Keratinocyte (primary cell): ENCODE measurements around the gene STIM1. TPM values are rescaled to one million over a fixed set of nuclear protein-coding genes. Genes with fewer than 3 reads are reported as not detected.
A peak's percentile ranks its signal among the peaks of the same experiment; 100 is the strongest.

Experiments used
- DNase-seq: peaks from one replicate; pipeline ENCODE4 v3.0.0-alpha.2; 2011; ENCODE audit warnings: low read depth, missing footprints, low spot score
- FAIRE-seq: peaks from 2 replicates; lab custom pipeline; 2011; peaks lifted over from hg19 to GRCh38; lab: Jason Lieb, UNC
- H2AFZ ChIP-seq: 2 replicates; pipeline ENCODE4 v1.6.0; 2012; ENCODE audit warnings: low read length, control low read depth, inconsistent platforms; ENCODE audit not compliant: control insufficient read depth
- H3K27ac ChIP-seq: 2 replicates; pipeline ENCODE4 v1.5.1; 2011; ENCODE audit warnings: low read length; ENCODE audit not compliant: control insufficient read depth, insufficient read depth
- H3K27me3 ChIP-seq: 3 replicates; pipeline ENCODE4 v1.6.0; 2011; ENCODE audit warnings: low read length; ENCODE audit not compliant: control insufficient read depth, insufficient read depth; ENCODE audit errors: extremely low read depth
- H3K36me3 ChIP-seq, 2 experiments: 2 replicates in 1 of 2; 3 replicates in 1 of 2; pipeline ENCODE4 v1.5.1; 2011; ENCODE audit warnings: low read length in 2 of 2, mild to moderate bottlenecking in 1 of 2; ENCODE audit not compliant: control insufficient read depth in 2 of 2, insufficient read depth in 2 of 2; ENCODE audit errors: extremely low read depth in 1 of 2
- H3K4me1 ChIP-seq: 3 replicates; pipeline ENCODE4 v1.5.1; 2011; ENCODE audit warnings: low read length; ENCODE audit not compliant: control insufficient read depth, insufficient read depth; ENCODE audit errors: extremely low read depth
- H3K4me2 ChIP-seq: 3 replicates; pipeline ENCODE4 v1.6.0; 2011; ENCODE audit warnings: low read depth, low read length; ENCODE audit not compliant: control insufficient read depth, insufficient read depth; ENCODE audit errors: extremely low read depth
- H3K4me3 ChIP-seq, 3 experiments: fragments of 200-600 bp in 1 of 3; sonication (generic) in 1 of 3; 2 replicates in 2 of 3; 3 replicates in 1 of 3; pipeline ENCODE4 v1.5.1; 2011 to 2016; ENCODE audit warnings: low read length in 3 of 3, mild to moderate bottlenecking in 3 of 3, control low read depth in 2 of 3, inconsistent platforms in 1 of 3, low read depth in 1 of 3, mixed read lengths in 1 of 3, mixed run types in 1 of 3, moderate library complexity in 1 of 3; ENCODE audit not compliant: control insufficient read depth in 2 of 3, insufficient read depth in 2 of 3; ENCODE audit errors: extremely low read depth in 1 of 3
- H3K79me2 ChIP-seq: 2 replicates; pipeline ENCODE4 v1.6.0; 2012; ENCODE audit warnings: low read length; ENCODE audit not compliant: control insufficient read depth, insufficient read depth
- H3K9ac ChIP-seq: 3 replicates; pipeline ENCODE4 v1.6.0; 2011; ENCODE audit warnings: low read length; ENCODE audit not compliant: control insufficient read depth, insufficient read depth; ENCODE audit errors: extremely low read depth
- H3K9me1 ChIP-seq: 3 replicates; pipeline ENCODE4 v1.6.0; 2011; ENCODE audit warnings: low read length; ENCODE audit not compliant: control insufficient read depth, insufficient read depth; ENCODE audit errors: extremely low read depth
- H3K9me3 ChIP-seq: 2 replicates; pipeline ENCODE4 v1.5.1; 2012; ENCODE audit warnings: low read depth, low read length; ENCODE audit not compliant: control insufficient read depth
- H4K20me1 ChIP-seq: 3 replicates; pipeline ENCODE4 v1.6.0; 2011; ENCODE audit warnings: low read length; ENCODE audit not compliant: control insufficient read depth, insufficient read depth; ENCODE audit errors: extremely low read depth
- CTCF ChIP-seq, 3 experiments: IDR thresholded peaks in 1 of 3; conservative IDR thresholded peaks in 1 of 3; optimal IDR thresholded peaks in 1 of 3; 2 replicates in 2 of 3; 3 replicates in 1 of 3; pipeline versions ENCODE3 to v1.5.1; 2011; ENCODE audit warnings: low read length in 3 of 3, mild to moderate bottlenecking in 3 of 3, moderate library complexity in 2 of 3, control low read depth in 1 of 3, inconsistent platforms in 1 of 3; ENCODE audit not compliant: insufficient read depth in 2 of 3; ENCODE audit errors: extremely low read depth in 1 of 3
- EZH2 ChIP-seq: IDR thresholded peaks from one replicate; pipeline ENCODE4 v1.6.1; 2012; ENCODE audit warnings: inconsistent platforms, mild to moderate bottlenecking, low read length, moderate library complexity
- dilution Hi-C: fragments of 300-500 bp; cut with MboI; formaldehyde crosslinking; loops from one replicate; pipeline ENCODE4 v1.7.0; 2020; ENCODE audit warnings: low sequenced_read_pairs; ENCODE audit not compliant: extremely low pct_ligation_motif_present
- polyA plus RNA-seq, 5 experiments: library from polyadenylated mRNA; depleted of rRNA in 3 of 5; stranded (reverse) in 3 of 5; stranded (forward) in 1 of 5; unstranded in 1 of 5; fragments of >200 nt; gene quantifications; 1 replicate in 1 of 5; 2 replicates in 3 of 5; 3 replicates in 1 of 5; pipeline versions ENCODE4 v1.2.1 to v1.2.3, GENCODE V29; 2011 to 2012; ENCODE audit warnings: missing spikeins in 2 of 5, low read depth in 1 of 5, low replicate concordance in 1 of 5

Gene STIM1
- polyA plus RNA-seq, 1 donor (not counting 4 experiments of a cell fraction or from before 2014, with no cell fraction given): 23.7 TPM

GRCh38 chr11:4054643-4055042 lies 199.2 kb downstream of the STIM1 start:
- Histone ChIP-seq H3K9me1 (no peaks in the 10 kb centered on the region), H2AFZ (no peak overlapping the region), H3K4me3 (no peak overlapping the region), H3K36me3 (peaks cover 0 to 13% of the 10 kb centered on the region in 2 experiments), H3K4me1 (peaks cover 21% of the 10 kb centered on the region), H4K20me1 (no peaks in the 10 kb centered on the region), H3K27ac (no peak overlapping the region), H3K9me3 (no peaks in the 10 kb centered on the region), H3K27me3 (no peaks in the 10 kb centered on the region), H3K9ac (no peak overlapping the region), H3K79me2 (no peaks in the 10 kb centered on the region), H3K4me2 (no peak overlapping the region)
- dilution Hi-C loops: loop anchor here (25.0 kb wide), 2 partner anchors 92 to 192 kb away; partner anchors contain the start of gene STIM1
- DNase-seq (no peak), FAIRE-seq (no peak)
- TF ChIP-seq CTCF (optimal IDR thresholded peaks at IDR 0.05 in 1 of 3, IDR thresholded peaks at IDR 0.05 in 1 of 3, conservative IDR thresholded peaks at IDR 0.05 in 1 of 3; ENCODE audit: extremely low read depth in 1 of 3, insufficient read depth in 2 of 3, low read length in 3 of 3): no peak
- TF ChIP-seq EZH2: no peak

DNA sequence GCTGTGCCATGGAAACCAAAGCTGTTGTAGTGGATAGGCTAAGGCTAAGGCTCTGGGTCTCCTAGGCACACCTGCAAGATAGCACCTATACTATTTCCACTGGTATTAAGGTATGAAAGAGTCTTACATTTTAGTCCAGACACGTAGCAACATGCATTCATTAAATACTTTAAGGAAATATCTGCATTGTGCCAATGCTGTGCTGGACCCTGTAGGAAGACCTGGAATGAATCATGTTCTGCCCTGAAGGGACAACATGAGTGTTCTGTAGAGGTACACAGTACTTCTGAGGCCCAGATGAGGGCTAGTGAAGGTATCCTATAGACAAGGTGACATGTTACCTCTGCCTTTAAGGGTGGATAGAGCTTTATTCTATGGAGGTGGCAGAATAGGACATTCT lies 204.0 kb downstream of the STIM1 start:
- peak overlapping the region; percentile 83 for H3K4me2 ChIP-seq
- peak; percentile 98 for FAIRE-seq
- peaks cover 0 to 13% of the 10 kb centered on the region in 2 experiments for H3K36me3 ChIP-seq
- H3K9ac ChIP-seq: no peak overlapping the region
- H3K4me3 ChIP-seq: peak overlapping the region in 1 of 3 experiments; percentile 24
- H3K27me3 ChIP-seq: no peaks in the 10 kb centered on the region
- peaks cover 25% of the 10 kb centered on the region for H3K4me1 ChIP-seq
- H3K9me1 ChIP-seq: no peaks in the 10 kb centered on the region
- no peaks in the 10 kb centered on the region for H3K9me3 ChIP-seq
- peak; percentile 70 for DNase-seq
- H3K79me2 ChIP-seq: no peaks in the 10 kb centered on the region
- H2AFZ ChIP-seq: no peak overlapping the region
- TF ChIP-seq CTCF (optimal IDR thresholded peaks at IDR 0.05 in 1 of 3, IDR thresholded peaks at IDR 0.05 in 1 of 3, conservative IDR thresholded peaks at IDR 0.05 in 1 of 3; ENCODE audit: extremely low read depth in 1 of 3, insufficient read depth in 2 of 3, low read length in 3 of 3) (no peak), EZH2 (no peak)
- no peaks in the 10 kb centered on the region for H4K20me1 ChIP-seq
- H3K27ac ChIP-seq: peak overlapping the region; percentile 66
- dilution Hi-C loops: loop anchor here (25.0 kb wide), 2 partner anchors 97 to 197 kb away; partner anchors contain the start of gene STIM1
